Duodenal mucosa (tissue), 2 donors: ENCODE data around the gene THRA.
A peak's percentile ranks its signal among the peaks of the same experiment; 100 is the strongest.

ENCODE experiments used
- H3K27ac ChIP-seq: one replicate; pipeline ENCODE4 v1.7.0; 2013; ENCODE audit warnings: low read depth, low read length
- H3K27me3 ChIP-seq, 2 donors: one replicate each; pipeline ENCODE4 v1.7.0; 2013; ENCODE audit warnings: low read length in 2 of 2, control low read depth in 1 of 2; ENCODE audit not compliant: insufficient read depth in 2 of 2, control insufficient read depth in 1 of 2
- H3K36me3 ChIP-seq, 2 donors: one replicate each; pipeline ENCODE4 v1.7.0; 2013; ENCODE audit warnings: low read length in 2 of 2, control low read depth in 1 of 2; ENCODE audit not compliant: insufficient read depth in 2 of 2, control insufficient read depth in 1 of 2
- H3K4me1 ChIP-seq, 2 donors: one replicate each; pipeline ENCODE4 v1.7.0; 2013; ENCODE audit warnings: low read length in 2 of 2, control low read depth in 1 of 2; ENCODE audit not compliant: insufficient read depth in 2 of 2, control insufficient read depth in 1 of 2
- H3K4me3 ChIP-seq, 2 donors: one replicate each; pipeline ENCODE4 v1.7.0; 2013; ENCODE audit warnings: low read length in 2 of 2, low read depth in 1 of 2
- H3K9ac ChIP-seq, 2 donors: one replicate each; pipeline ENCODE4 v1.7.0; 2013; ENCODE audit warnings: low read length in 2 of 2, low read depth in 1 of 2
- H3K9me3 ChIP-seq, 2 donors: one replicate each; pipeline ENCODE4 v1.7.0; 2013; ENCODE audit warnings: low read length in 2 of 2, control low read depth in 1 of 2; ENCODE audit not compliant: control insufficient read depth in 1 of 2

Gene THRA

DNA sequence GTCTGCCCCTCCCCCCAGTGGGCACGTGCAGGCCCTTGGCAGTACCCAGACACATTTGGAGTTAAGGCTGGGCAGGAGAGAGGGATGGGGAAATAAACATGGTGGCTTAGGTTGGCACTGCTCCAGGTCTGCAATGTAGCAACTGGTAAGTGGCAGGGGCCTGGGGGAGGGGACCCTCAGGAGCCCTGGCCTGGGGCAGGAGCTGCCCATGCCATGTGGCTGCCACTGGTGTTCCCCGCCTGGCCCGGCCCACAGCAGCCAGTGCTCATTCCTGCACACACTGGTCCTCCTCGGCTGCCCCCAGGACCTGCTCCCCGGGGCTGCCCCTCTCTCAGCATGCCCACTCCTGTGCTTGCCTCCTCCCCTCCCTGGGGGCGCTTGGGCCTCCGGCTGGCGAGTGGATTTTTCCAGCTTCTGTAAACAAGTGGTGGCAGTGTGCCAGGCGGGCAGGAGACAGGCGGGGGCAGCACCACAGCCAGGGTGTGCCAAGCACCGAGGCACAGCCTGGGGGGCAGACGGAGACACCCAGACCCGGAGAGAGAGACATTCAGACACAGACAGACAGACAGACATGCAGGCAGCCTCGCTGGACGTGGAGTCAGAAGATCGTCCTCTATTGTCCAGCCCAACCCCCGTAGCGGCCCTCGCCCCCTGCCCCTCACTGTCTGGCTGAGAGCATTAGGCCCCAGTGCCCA lies 9.4 kb downstream of the THRA start:
- Histone ChIP-seq H3K27me3 (no peaks in the 10 kb centered on the region), H3K4me3 (peak overlapping the region; percentile 38 to 51), H3K27ac (peak overlapping the region; percentile 96), H3K9ac (peak overlapping the region; percentile 79 to 86), H3K9me3 (no peaks in the 10 kb centered on the region), H3K4me1 (peaks cover 95% of the 10 kb centered on the region in 2 donors), H3K36me3 (peaks cover 5 to 17% of the 10 kb centered on the region in 2 donors)

DNA sequence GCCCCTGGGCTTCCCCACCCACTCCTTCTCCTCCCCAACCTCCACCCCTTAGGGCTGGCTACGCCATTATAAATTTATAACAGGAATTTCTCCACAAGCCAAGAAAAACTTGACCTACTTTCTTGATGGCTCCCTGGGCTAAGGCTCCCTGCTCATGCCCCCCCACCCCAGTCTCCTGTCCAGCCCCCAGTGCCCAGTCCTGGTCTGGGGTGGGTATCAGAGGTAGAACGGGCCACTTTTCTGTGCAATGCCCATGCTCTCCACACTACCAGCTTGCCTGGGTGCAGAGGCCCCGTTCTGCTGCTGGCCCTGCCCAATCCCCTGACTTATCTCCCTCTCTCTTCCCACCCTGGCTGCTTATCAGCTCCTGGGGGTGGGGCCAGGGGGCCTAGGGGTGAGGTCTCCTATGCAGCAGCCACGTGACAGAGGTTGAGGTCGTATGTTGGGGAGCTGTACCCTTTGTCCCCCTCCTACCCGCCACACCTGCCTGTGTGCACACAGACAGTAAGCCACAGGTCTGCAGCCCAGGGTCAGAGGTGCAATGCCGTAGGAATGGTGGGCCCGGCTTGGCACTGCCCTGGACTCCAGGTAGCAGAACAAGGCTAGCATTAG lies 10.1 kb downstream of the THRA start:
- H3K9me3 ChIP-seq: no peaks in the 10 kb centered on the region
- peak overlapping the region; percentile 34 to 38 for H3K4me3 ChIP-seq
- no peaks in the 10 kb centered on the region for H3K27me3 ChIP-seq
- peak overlapping the region; percentile 96 for H3K27ac ChIP-seq
- peaks cover 89 to 95% of the 10 kb centered on the region in 2 donors for H3K4me1 ChIP-seq
- peak overlapping the region; percentile 79 to 86 for H3K9ac ChIP-seq
- peaks cover 7 to 22% of the 10 kb centered on the region in 2 donors for H3K36me3 ChIP-seq

DNA sequence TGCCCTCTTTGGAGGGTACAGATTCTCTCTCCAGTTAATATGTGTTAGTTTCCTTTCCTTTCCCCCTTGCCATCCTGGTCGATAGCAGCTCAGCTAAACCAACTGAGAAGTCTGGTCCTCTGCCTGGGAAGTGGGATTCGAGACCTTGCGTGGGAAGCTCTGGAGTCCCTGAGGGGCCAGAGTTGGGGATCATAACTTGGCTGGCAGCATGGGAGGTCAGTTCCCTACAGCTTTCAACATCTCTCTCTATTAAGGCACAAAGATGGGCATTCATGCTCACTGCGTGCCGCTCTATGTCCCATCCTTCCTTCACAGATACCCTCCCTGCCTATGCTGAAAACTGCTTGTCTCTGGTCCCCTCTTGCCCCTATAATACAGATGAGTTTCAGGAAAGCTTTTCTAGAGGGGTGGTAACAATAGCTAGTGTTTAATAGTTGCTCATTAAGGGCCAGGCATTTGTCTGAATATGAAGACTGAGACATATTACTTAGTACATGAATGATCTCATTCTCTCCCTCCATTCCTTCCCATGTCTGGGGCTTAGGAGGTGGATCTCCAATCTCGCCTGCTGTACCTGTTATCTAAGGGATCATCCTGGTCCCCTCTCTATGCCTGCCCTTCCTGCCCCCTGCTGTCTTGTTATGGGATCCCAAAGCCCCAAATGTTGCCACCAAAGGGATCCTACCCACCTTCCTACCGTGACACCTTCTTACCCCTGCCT lies 10.8 kb downstream of the THRA start:
- peak overlapping the region; percentile 96 for H3K27ac ChIP-seq
- H3K9ac ChIP-seq: peak overlapping the region; percentile 49 to 86
- no peaks in the 10 kb centered on the region for H3K9me3 ChIP-seq

DNA sequence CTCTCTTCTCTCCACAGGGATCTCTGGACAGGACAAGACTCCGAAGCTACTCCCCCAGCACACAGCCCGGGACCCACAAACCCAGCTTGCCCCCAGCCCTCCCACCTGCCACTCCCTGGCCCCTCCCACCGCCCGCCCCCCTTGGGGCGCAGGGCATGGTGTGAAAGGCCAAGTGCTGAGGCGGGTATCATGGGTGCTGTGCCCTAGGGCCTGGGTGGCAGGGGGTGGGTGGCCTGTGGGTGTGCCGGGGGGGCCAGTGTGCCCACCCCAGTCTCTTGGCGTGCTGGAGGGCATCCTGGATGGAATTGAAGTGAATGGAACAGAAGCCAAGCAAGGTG lies 11.4 kb downstream of the THRA start:
- peak overlapping the region; percentile 96 for H3K27ac ChIP-seq

More for the DNA sequence above, 10.8 kb downstream of the THRA start:
- Histone ChIP-seq H3K27me3 (no peaks in the 10 kb centered on the region), H3K4me3 (peak overlapping the region; percentile 38), H3K4me1 (peaks cover 81 to 87% of the 10 kb centered on the region in 2 donors), H3K36me3 (peaks cover 7 to 23% of the 10 kb centered on the region in 2 donors)

DNA sequence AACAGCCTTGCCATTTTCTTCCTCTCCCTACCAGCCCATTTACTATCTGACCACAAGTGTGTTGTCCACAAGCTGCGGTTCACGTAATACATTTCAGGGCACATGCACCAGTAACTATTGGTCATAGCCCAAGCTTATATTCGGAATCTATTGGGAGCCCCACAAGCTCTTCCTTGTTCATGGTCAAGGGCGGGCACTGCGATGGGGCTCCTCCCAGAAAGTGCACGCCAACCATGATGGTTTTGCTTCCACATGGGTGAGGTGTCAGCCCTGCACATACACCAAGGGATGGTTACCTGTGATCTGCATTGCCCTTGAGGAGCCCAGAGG lies 12.1 kb downstream of the THRA start:
- peaks cover 7 to 33% of the 10 kb centered on the region in 2 donors for H3K36me3 ChIP-seq
- peak overlapping the region; percentile 23 to 33 for H3K4me3 ChIP-seq
- H3K9ac ChIP-seq: peak overlapping the region; percentile 72 to 86
- peaks cover 69 to 77% of the 10 kb centered on the region in 2 donors for H3K4me1 ChIP-seq
- no peaks in the 10 kb centered on the region for H3K9me3 ChIP-seq
- no peaks in the 10 kb centered on the region for H3K27me3 ChIP-seq
- H3K27ac ChIP-seq: peak overlapping the region; percentile 96

More for the DNA sequence above, 11.4 kb downstream of the THRA start:
- Histone ChIP-seq H3K9ac (peak overlapping the region; percentile 72 to 86), H3K9me3 (no peaks in the 10 kb centered on the region), H3K27me3 (no peaks in the 10 kb centered on the region), H3K36me3 (peaks cover 7 to 27% of the 10 kb centered on the region in 2 donors), H3K4me3 (peak overlapping the region; percentile 38), H3K4me1 (peaks cover 76 to 84% of the 10 kb centered on the region in 2 donors)

DNA sequence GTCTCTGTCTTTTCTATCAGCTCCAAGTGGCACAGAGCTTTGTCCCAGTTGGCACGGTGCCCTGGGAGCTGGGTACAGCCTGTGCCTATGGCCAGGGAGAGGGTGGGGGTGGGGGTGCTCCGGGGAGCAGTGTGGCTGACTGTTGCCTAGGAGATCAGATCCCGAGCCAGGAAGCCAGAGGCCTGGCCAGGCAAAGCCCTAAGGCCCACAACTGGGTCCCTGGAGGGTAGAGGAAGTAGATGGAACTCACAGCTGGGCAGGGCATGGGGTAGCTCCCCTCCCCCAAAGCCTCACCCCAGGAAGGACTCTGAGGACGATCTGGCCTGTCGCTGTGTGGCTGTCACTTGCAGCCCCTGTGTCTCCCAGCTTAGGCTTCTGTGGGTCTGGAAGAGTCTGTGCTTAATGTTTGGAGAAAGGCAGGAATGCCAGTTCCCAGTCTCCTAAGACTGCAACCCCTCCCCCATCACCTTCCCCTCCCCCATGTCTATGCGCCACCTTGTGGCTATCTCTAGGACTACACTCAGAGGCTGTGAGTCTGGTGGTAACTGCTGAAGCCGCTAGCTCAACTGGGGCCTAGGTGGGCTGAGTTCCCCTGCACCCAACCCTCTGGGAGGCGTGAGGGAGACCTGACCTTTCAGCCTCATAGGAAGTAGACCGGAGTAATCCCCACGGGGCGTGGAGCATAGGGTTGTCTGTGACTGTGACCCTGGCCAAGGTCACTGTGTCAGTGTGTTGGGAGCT lies 12.6 kb downstream of the THRA start:
- Histone ChIP-seq H3K9ac (peak overlapping the region; percentile 72 to 86), H3K4me1 (peaks cover 63 to 72% of the 10 kb centered on the region in 2 donors), H3K9me3 (no peaks in the 10 kb centered on the region), H3K27ac (peak overlapping the region; percentile 96), H3K27me3 (no peaks in the 10 kb centered on the region), H3K36me3 (peaks cover 7 to 33% of the 10 kb centered on the region in 2 donors), H3K4me3 (peak overlapping the region; percentile 33 to 34)

DNA sequence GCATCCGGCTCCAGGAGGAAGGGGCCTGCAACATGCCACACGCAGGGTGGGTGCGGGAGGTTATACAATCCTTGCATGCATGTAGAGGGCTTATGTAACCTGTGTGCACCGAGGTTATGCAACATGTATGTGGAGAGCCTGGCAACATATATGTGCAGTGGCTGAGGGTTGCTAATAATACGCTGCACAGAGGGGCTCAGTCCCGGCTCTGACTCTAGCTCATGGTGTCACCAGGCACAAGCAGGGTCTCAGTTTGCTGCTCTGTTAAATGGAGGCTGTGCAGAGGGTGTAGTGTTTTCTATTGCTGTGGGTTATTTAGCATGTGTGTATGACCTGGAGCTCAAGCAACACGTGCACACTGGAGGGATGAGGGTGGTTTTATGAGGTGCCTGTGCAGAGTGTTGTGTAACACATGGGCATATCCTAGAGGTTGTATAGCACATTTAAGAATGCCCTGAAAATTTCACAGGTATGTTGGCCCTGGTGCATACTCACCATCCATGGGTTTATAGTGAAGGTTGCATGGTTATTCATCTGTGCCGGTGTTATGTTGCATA lies 13.3 kb downstream of the THRA start:
- H3K27ac ChIP-seq: peak overlapping the region; percentile 96
- peaks cover 7 to 35% of the 10 kb centered on the region in 2 donors for H3K36me3 ChIP-seq
- peaks cover 57 to 65% of the 10 kb centered on the region in 2 donors for H3K4me1 ChIP-seq
- peak overlapping the region; percentile 72 to 86 for H3K9ac ChIP-seq
- H3K9me3 ChIP-seq: no peaks in the 10 kb centered on the region
- H3K27me3 ChIP-seq: no peaks in the 10 kb centered on the region
- peak overlapping the region; percentile 33 to 34 for H3K4me3 ChIP-seq

DNA sequence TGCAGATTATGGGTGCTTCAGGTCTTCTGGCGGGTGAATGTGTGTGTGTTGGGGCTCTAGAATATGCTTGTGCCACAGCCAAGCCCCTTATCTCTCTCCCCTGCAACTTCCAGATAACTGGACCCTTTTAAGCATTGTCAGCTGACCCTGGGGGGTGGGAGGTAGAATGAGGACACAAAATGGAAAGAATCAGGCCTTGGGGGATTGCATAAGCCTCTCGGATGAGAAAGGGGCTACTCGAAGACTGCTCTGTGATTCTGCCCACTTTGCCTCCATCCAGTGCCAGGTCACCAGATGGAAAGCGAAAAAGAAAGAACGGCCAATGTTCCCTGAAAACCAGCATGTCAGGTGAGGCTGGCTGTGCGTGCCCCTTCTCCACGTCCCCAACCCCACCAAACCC lies 13.8 kb downstream of the THRA start:
- no peaks in the 10 kb centered on the region for H3K9me3 ChIP-seq
- no peaks in the 10 kb centered on the region for H3K27me3 ChIP-seq
- H3K36me3 ChIP-seq: peaks cover 7 to 38% of the 10 kb centered on the region in 2 donors
- H3K27ac ChIP-seq: no peak overlapping the region
- peaks cover 51 to 59% of the 10 kb centered on the region in 2 donors for H3K4me1 ChIP-seq
- peak overlapping the region in 1 of 2 donors; percentile 86 for H3K9ac ChIP-seq
- no peak overlapping the region for H3K4me3 ChIP-seq

DNA sequence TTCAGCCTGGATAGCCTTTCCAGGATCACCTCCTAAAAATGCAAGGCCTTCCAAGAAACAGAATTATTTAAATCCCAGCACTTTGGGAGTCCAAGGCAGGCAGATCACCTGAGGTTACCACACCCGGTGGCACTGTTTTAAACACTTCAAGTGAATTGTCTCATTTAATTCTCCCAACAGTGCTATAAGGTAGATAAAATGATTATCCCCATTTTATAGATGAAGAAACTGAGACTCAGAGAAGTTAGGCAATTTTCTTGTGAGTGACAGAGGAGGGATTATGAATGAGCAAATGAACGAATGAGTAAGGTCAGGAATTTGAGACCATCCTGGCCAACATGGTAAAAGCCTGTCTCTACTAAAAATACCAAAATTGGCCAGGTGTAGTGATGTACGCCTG lies 16.8 kb downstream of the THRA start:
- H3K36me3 ChIP-seq: peaks cover 17 to 48% of the 10 kb centered on the region in 2 donors

More for the DNA sequence above, 16.8 kb downstream of the THRA start:
- Histone ChIP-seq H3K27ac (no peak overlapping the region), H3K4me1 (peaks cover 22 to 30% of the 10 kb centered on the region in 2 donors), H3K9ac (no peak overlapping the region), H3K4me3 (no peak overlapping the region), H3K27me3 (no peaks in the 10 kb centered on the region), H3K9me3 (no peaks in the 10 kb centered on the region)
